HG02642 (cell line): ENCODE data around the gene CPTP.
A peak's percentile ranks its signal among the peaks of the same experiment; 100 is the strongest.

ENCODE experiments used
- ATAC-seq: cut with Tn5 transposase; IDR thresholded peaks from one replicate; pipeline ENCODE4 v1.9.1; 2021; ENCODE audit warnings: mild to moderate bottlenecking; ENCODE audit not compliant: unreplicated experiment, poor library complexity

The CPTP gene

GRCh38 chr1:1324524-1325287 is at the start of gene CPTP, which contains the start of gene INTS11:
Gene CPTP (plus strand): TSS chr1:1324802. CDS start chr1:1326911, 2,109 bp downstream.
Gene INTS11 (minus strand): TSS chr1:1324660. CDS start chr1:1324608, 52 bp downstream.
- ATAC-seq: peak; percentile 75

- no peak for ATAC-seq
Observed at GRCh38 chr1:1274931-1275431, 49.6 kb upstream of the CPTP start.

- ATAC-seq: no peak
Observed at GRCh38 chr1:1275836-1276235, 48.8 kb upstream of the CPTP start.

- ATAC-seq: no peak
Observed at GRCh38 chr1:1278620-1279019, 46.0 kb upstream of the CPTP start.

GRCh38 chr1:1279028-1279427 is 45.6 kb upstream of the CPTP start:
- ATAC-seq: no peak

- ATAC-seq: no peak
Observed at GRCh38 chr1:1280782-1281481, 43.7 kb upstream of the CPTP start.

- ATAC-seq: no peak
Observed at GRCh38 chr1:1281533-1282321, 42.9 kb upstream of the CPTP start.

- ATAC-seq: no peak
Observed at GRCh38 chr1:1282998-1283397, 41.6 kb upstream of the CPTP start.

- no peak for ATAC-seq
Observed at GRCh38 chr1:1283821-1284220, 40.8 kb upstream of the CPTP start.

GRCh38 chr1:1284221-1285101 is 40.1 kb upstream of the CPTP start:
- no peak for ATAC-seq

- ATAC-seq: no peak
Observed at GRCh38 chr1:1285102-1285571, 39.5 kb upstream of the CPTP start.

GRCh38 chr1:1285611-1286311 is 38.8 kb upstream of the CPTP start:
- ATAC-seq: no peak

GRCh38 chr1:1286313-1287261 is 38.0 kb upstream of the CPTP start:
- ATAC-seq: no peak

- ATAC-seq: no peak
Observed at GRCh38 chr1:1287288-1288110, 37.1 kb upstream of the CPTP start.

GRCh38 chr1:1290238-1290731 is 34.3 kb upstream of the CPTP start:
- ATAC-seq: no peak

- no peak for ATAC-seq
Observed at GRCh38 chr1:1291023-1291528, 33.5 kb upstream of the CPTP start.
